ENCODE measurements around the gene C4orf50.

C4orf50 gene

DNA sequence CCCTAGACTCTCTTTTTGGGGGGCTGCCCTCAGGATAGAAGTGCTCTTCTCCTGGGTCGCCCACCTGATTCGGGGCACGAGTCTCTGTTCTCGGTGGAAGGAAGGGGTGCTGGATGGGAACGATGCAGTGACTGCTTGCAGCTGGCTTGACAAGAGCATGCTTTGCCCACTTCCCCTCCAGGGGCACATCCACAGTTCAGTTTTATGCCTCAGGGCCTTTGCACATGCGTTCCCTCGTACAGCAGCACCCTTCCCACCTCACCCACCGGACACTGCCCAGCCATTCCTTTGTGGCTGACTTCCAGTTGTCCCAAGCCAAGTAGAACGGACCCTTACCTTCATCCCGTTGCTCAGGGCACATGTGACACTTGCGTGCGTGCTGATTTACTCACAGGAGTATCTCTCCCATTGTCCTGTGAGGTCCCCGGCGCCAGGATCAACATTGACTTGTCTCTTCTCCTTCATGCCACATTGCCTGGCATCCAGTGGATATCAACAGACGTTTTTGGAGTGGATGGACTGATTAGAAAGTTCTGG lies 60.0 kb downstream of the C4orf50 start:
- peaks cover 29% of the 10 kb centered on the region for H3K4me1 ChIP-seq
- DNase-seq: no peak
- H3K4me3 ChIP-seq (ENCODE audit: low read depth, low read length): no peak overlapping the region
- no peak for TF ChIP-seq CTCF (IDR thresholded peaks at IDR 0.05; ENCODE audit: low read depth, low read length)
- no peaks in the 10 kb centered on the region for H3K27me3 ChIP-seq
- H3K36me3 ChIP-seq: no peaks in the 10 kb centered on the region
- no peaks in the 10 kb centered on the region for H3K9me3 ChIP-seq

- Histone ChIP-seq H3K36me3 (no peaks in the 10 kb centered on the region), H3K9me3 (no peaks in the 10 kb centered on the region), H3K4me1 (peaks cover 29% of the 10 kb centered on the region), H3K27me3 (no peaks in the 10 kb centered on the region), H3K4me3 (ENCODE audit: low read depth, low read length) (peak overlapping the region; percentile 15; the same call in 1 of the 2 replicates)
- peak; percentile 52 for DNase-seq
- no peak for TF ChIP-seq CTCF (IDR thresholded peaks at IDR 0.05; ENCODE audit: low read depth, low read length)
Observed at GRCh38 chr4:5957076-5957475, 61.2 kb downstream of the C4orf50 start.

DNA sequence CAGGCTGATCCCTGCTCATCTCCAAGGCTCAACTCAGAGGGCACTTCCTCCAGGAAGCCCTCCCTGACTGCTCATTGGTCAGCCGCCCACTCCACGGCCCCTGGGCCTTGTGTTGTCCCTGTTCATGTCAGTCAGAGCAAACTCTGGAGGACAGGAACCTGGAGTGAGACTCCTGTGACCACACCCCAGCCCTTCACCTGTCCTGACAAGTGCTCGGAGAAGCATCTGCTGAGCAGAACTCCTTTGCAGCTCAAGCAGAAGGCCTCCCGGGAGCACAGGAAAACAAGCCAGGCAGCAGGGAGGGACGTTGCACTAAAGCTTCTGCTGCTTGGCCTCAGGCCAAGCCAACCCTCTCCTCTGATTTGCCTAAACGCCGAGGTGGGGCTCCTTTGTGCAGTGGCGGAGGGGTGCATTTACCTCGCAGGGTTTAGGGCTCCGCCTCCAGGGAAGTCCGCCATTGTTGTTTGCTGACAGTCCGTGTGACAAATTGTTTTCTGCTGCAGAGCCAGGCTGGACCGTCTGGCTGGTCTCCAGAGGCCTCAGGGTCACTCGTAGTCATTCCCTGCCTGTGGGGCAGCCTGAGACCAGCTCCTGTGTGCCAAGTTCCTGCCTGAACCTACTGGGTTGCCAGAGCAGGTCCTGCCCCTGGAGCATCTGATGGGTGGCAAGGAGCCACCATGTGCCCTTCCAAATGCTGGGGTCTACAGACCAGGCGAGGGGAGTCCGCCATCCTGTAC lies 61.8 kb downstream of the C4orf50 start:
- peak overlapping the region; percentile 15; the same call in 1 of the 2 replicates for H3K4me3 ChIP-seq (ENCODE audit: low read depth, low read length)
- no peaks in the 10 kb centered on the region for H3K36me3 ChIP-seq
- H3K27me3 ChIP-seq: no peaks in the 10 kb centered on the region
- peak; percentile 89 for DNase-seq
- no peaks in the 10 kb centered on the region for H3K9me3 ChIP-seq
- TF ChIP-seq CTCF (IDR thresholded peaks at IDR 0.05; ENCODE audit: low read depth, low read length): no peak
- peaks cover 29% of the 10 kb centered on the region for H3K4me1 ChIP-seq

GRCh38 chr4:5955856-5956255 lies 62.4 kb downstream of the C4orf50 start:
- Histone ChIP-seq H3K27me3 (no peaks in the 10 kb centered on the region), H3K4me3 (ENCODE audit: low read depth, low read length) (no peak overlapping the region), H3K4me1 (peaks cover 29% of the 10 kb centered on the region), H3K9me3 (no peaks in the 10 kb centered on the region), H3K36me3 (no peaks in the 10 kb centered on the region)
- no peak for TF ChIP-seq CTCF (IDR thresholded peaks at IDR 0.05; ENCODE audit: low read depth, low read length)
- DNase-seq: no peak

GRCh38 chr4:5955201-5955821 lies 62.9 kb downstream of the C4orf50 start:
- Histone ChIP-seq H3K4me3 (ENCODE audit: low read depth, low read length) (no peak overlapping the region), H3K27me3 (no peaks in the 10 kb centered on the region), H3K4me1 (peaks cover 29% of the 10 kb centered on the region), H3K9me3 (no peaks in the 10 kb centered on the region), H3K36me3 (no peaks in the 10 kb centered on the region)
- DNase-seq: peak; percentile 86
- TF ChIP-seq CTCF (IDR thresholded peaks at IDR 0.05; ENCODE audit: low read depth, low read length): peak; percentile 30; the same call in 1 of the 2 replicates
